HT1080 (cell line): ENCODE data around the gene COG2. TPM values are rescaled to one million over a fixed set of nuclear protein-coding genes. Genes with fewer than 3 reads are reported as not detected.
"Not testable (repeated sequence)": the region's sequence is repeated elsewhere in the genome, so short reads cannot be mapped to it uniquely, and the experiment has no call there.

Experiments
- DNase-seq: peaks from one replicate; pipeline ENCODE4 v3.0.0-alpha.2; 2015; ENCODE audit warnings: low read depth
- total RNA-seq: library from RNA; depleted of rRNA; stranded (reverse); fragments of >200 nt; shearing (Covaris generic); gene quantifications from 2 replicates; pipeline ENCODE4 v1.2.3, GENCODE V29; 2014; rRNA removed

Gene COG2
- total RNA-seq, 1 experiment from 2014 or later: 26.1 TPM

DNA sequence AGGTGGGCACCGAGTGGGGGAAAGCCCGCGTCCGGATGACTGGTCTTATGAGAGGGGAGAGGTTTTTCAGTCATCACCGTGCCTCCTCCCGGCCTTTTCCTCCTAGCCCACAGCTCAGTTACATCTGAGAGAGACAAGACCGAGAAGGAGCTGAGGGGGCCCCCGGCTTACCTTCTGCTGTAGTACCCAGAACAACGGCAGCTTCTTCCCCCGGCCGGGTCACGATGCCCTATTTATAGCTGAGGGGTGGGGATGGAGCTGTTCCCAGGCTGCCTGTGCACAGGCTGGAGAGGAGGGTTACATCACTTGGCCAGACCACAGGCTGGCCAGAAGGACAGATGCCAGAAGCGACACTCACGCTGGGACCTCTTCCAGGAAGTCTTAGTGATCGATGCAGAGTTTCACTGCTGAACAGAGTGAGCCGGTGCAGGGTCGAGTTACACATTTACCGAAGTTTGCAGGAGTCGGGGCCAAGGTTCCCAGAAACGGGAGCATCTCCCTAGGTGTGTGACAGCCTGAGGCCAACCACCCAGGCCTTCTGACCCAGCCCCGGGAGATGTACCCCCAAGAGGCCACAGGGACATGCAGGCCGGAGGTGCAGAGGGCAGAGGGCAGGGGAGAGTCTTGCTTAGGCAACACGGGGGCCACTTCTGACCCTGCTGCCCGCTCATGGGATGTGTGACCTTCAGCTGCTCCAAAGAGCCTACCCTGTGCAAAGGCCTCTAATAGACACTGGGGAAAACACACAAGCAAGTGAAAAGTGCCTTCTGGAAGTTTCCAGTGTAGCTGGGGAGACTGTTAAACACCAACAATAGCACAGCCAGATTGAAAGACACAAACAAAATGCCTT is 71.9 kb downstream of the COG2 start, which contains the start of gene AGT:
AGT (minus strand) TSS at position 208 of the 850 bp plus-strand sequence. CDS start 3,299 bp downstream, outside the sequence.
- peak; percentile 74 for DNase-seq

DNA sequence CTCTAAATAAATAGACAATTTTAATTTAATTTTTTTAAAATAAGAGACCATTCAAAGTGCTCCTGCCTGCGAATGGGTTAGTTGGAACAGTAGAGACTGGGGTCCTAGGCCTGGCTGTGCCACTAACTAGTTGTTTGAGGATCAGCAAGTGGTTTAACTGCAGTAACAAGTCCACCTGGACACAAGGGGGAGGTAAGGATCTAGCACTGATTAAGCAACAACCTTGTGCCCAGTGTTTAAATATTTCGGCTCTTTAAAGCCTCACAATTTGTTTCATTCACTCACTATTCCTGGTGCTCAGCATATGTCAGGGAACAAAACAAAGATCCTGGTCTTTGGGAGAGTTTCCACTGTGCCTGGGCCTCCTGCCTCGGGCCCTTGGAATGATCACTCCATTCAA is 73.2 kb downstream of the COG2 start:
- no peak for DNase-seq

DNA sequence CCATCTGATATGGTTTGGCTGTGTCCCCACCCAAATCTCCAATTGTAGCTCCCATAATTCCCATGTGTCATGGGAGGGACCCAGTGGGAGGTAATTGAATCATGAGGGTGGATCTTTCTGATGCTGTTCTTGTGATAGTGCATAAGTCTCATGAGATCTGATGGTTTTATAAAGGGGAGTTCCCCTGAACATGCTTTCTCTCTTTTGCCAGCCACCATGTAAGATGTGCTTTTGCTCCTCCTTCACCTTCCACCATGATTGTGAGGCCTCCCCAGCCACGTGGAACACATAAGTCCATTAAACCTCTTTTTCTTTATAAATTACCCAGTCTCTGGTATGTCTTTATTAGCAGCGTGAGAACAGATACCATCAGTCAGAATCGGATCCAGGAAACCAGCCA is 74.2 kb downstream of the COG2 start:
- not testable (repeated sequence) for DNase-seq

DNA sequence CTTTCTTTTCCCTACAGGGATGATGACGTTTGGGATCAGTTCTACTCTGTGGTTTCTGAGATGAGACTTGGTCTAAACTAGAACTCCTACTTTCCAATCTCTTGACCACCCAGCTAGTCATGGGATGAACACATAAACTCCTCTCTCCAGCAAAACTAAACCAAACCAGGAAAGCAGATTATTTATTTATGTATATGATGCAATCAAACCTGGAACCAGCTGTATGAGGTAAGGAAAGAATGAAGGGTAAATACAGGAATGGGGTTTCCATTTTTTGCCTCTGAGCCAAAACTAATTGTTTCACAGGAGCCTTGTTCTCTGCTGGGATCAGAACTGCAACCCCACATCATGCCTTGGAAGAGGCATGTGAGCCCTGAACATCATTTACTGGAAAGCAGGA is 75.0 kb downstream of the COG2 start:
- no peak for DNase-seq

DNA sequence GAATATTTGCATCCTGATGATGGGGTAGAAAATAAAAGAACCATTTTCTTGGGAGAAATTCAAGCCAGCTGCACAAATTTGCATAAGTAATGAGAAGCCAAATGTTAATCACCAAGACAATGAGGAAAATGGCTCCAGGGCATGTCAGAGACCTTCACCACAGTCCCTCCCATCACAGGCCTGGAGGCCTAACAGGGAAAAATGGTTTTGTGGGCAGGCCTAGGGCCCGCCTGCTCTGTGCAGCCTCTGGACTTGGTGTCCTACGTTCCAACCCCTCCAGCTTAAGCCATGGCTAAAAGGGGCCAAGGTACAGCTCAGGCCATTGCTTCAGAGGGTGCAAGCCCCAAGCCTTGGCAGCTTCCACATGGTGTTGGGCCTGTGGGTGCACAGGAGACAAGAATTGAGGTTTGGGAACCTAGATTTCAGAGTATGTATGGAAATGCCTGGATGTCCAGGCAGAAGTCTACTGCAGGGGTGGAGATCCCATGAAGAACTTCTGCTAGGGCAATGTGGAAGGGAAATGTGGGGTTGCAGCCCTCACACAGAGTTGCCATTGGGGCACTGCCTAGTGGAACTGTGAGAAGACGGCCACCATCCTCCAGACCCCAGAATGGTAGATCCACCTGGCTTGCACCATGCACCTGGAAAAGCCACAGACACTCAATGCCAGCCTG is 79.7 kb downstream of the COG2 start:
- not testable (repeated sequence) for DNase-seq

DNA sequence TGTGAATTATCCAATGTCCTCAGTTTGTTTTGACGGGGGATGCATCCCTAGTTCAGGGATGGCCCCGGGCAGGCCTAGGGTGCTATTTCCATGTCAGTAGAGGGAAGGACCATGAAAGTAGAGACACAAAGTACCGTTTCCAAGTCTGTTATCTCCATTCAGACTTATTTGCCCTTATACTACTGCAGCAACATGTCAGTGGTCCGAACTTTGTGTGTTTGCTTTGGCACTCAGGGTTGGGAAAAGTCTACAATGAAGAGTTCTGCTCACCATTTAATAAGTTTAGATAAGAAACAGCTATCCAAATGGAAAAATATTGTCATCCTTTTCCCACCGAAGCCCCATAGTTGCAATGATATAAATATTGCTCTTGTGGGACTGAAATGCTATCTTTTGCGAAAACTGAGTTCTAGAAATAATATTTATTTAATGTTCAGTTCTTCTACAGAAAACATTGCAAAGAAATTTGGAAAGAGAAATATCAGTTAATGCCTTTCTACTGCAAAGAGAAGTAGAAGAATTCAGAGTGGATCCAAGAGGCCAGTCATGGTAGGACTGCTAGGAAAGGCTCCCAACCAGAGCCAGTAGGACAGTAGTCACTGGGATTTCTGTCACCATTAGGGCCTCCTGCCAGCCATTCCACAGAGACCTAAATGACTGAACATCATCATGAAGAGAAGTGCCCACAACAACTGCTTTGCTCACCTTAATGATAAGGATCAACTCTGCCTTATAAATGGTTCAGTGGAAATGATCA is 83.2 kb downstream of the COG2 start:
- no peak for DNase-seq

DNA sequence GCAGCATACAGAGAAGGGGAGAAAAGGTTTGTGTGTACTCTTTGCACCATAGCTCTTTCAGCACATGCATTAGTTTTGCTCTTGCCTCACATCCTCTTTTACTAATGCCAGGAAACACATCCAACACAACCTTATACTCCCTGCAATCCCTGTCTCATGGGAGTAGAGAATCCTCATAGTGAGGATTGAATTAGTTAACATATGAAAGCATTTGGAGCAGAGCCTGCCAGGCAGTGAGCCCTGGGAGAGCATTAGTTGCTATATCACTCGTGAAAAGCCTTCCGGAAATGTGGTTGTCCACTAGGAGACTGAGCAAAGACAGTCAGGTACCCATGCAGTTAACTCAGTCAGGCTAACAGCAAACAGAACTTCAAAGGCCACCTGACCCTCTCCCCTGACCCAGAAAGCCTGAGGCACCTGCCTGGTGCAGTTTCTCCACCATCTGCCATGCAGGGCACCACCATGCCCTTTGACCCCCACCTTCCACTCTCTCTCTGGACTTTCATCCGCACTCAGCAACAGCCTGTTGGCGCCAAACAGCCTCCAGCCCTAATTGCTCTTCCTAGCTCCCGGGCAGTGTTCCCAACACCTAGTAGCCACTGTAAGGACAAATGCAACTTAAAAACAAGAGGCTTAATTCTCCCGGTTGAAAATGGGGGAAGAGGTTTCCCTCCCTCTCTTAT is 86.6 kb downstream of the COG2 start:
- DNase-seq: no peak

DNA sequence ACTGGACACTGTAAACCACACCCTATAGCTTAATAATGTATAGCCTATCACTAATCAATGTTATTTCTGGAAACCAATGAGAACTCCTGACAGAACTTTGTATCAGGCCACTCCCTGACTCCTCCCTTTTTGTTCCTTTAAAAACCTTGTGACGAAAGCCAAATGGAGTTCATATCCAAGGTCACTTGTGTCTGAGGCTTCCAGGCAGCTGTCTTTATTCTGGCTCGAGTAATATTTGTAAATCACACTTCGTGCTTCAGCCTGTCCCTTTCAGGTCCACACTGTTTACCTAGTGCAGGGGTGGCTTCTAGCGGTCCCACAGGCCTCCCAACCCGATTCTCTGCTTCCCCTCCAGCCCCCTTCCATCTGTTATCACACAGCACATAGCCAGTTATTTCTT is 88.7 kb downstream of the COG2 start:
- DNase-seq: no peak

DNA sequence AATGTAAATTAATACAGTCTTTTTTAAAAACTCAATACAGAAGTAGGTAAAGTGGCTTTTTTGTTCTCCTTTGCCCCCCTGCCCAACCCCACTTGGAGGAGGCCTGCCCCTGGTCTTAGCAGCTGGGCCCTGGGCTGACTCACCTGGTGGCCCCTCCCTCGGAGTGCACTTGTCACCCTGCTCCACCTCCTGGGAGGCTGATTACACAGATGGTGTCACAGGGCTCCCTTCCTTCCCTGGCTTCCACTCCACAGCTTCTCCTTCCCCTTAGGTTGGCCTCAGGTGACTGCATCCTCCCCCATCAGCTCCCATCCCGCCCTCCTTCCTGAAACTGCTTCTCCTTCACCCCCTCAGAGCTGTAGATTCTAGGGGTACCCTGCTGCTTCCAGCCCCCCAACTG is 93.2 kb downstream of the COG2 start:
- DNase-seq: no peak

DNA sequence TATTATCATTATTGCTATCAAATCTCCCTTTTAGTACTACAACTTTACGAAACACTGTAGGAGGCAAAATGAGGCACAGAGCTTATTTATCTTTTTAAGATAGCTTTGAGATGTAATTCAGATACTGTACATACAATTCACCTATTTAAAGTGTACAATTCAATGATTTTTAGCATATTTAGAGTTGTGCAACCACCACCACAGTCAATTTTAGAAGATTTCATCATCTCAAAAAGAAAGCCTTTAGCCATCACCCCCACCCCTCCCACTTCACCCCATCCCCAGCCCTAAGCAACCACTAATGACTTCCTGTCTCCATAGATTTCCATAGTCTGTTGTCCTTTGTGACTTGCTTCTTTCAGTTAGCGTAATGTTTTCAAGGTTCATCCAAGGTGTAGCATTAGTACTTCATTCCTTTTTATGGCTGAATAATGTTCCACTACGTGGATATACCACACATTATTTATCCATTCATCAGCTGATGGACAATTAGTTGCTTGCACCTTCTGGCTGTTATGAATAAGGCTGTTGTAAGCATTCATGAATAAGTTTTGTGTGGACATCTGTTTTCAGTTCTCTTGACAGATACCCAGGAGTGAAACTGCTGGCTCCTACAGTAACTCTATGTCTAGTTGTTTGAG is 95.5 kb downstream of the COG2 start:
- DNase-seq: no peak

DNA sequence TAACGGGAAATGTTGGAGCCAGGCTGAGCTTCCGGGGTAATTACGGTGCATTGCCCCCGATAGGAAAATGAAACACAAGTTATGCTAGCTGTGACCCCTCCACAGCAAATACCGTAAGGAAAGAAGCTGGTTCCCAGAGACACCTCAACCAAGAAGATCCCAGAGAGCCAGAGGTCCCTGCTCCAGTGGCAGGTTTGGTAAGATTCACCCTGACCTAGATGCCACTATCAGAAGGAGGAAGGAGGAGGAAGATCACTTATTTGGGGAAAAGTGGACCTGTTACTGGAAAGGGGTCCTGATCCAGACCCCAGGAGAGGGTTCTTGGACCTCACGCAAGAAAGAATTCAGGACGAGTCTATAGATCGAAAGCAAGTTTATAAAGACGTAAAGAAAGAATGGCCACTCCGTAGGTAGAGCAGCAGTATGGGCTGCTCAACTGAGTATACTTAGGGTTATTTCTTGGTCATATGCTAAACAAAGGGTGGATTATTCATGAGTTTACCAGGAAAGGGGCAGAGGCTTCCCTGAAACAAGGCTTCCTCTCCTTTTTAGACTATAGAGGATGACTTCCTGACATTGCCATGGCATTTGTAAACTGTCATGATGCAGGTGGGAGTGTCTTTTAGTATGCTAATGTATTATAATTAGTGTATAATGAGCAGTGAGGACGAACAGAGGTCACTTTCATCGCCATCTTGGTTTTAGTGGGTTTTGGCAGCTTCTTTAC is 97.4 kb downstream of the COG2 start:
- DNase-seq: no peak

Other genes starting within 250 kb of the COG2 start
- gene PGBD5, start 216.1 kb upstream of the COG2 start, total RNA-seq: 2.3 and 3.6 TPM in 2 replicates
- 0.10 and 0.40 TPM in 2 replicates for gene AGT, start 71.6 kb downstream of the COG2 start, total RNA-seq
- not detected in 2 replicates for gene CAPN9, start 104.9 kb downstream of the COG2 start, total RNA-seq
- 15.8 and 17.0 TPM in 2 replicates for gene C1orf198, start 226.0 kb downstream of the COG2 start, total RNA-seq